22Rv1 (cell line): Measurements from ENCODE around the gene ERO1B.

Experiments
- ZFX ChIP-seq: fragments of 450-650 bp; IDR thresholded peaks from 2 replicates; pipeline ENCODE4 v1.6.1; 2017; ENCODE audit warnings: antibody characterized with exemption, borderline replicate concordance
- TF ChIP-seq, protein P1 (sequence below): fragments of 450-650 bp; IDR thresholded peaks from 2 replicates; pipeline ENCODE4 v1.5.1; 2017; ENCODE audit warnings: mild to moderate bottlenecking

GRCh38 chr1:236206548-236206947 lies 75.2 kb downstream of the ERO1B start:
- TF ChIP-seq, protein P1, sequence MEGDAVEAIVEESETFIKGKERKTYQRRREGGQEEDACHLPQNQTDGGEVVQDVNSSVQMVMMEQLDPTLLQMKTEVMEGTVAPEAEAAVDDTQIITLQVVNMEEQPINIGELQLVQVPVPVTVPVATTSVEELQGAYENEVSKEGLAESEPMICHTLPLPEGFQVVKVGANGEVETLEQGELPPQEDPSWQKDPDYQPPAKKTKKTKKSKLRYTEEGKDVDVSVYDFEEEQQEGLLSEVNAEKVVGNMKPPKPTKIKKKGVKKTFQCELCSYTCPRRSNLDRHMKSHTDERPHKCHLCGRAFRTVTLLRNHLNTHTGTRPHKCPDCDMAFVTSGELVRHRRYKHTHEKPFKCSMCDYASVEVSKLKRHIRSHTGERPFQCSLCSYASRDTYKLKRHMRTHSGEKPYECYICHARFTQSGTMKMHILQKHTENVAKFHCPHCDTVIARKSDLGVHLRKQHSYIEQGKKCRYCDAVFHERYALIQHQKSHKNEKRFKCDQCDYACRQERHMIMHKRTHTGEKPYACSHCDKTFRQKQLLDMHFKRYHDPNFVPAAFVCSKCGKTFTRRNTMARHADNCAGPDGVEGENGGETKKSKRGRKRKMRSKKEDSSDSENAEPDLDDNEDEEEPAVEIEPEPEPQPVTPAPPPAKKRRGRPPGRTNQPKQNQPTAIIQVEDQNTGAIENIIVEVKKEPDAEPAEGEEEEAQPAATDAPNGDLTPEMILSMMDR: no peak
- TF ChIP-seq ZFX: no peak
